Pulmonary artery endothelial cell (primary cell): ENCODE measurements around the gene KATNB1. TPM values are rescaled to one million over a fixed set of nuclear protein-coding genes. Genes with fewer than 3 reads are reported as not detected.
"Not testable (repeated sequence)": the region's sequence is repeated elsewhere in the genome, so short reads cannot be mapped to it uniquely, and the experiment has no call there.

Experiments
- DNase-seq: peaks from one replicate; pipeline ENCODE4 v3.0.0-alpha.2; 2011; ENCODE audit warnings: low read depth, low spot score
- total RNA-seq: library from RNA; depleted of rRNA; stranded (reverse); fragments of >200 nt; gene quantifications from 2 replicates; pipeline ENCODE4 v1.2.3, GENCODE V29; 2014

Gene KATNB1
- total RNA-seq, 1 donor from 2014 or later: 25.4 TPM

DNA sequence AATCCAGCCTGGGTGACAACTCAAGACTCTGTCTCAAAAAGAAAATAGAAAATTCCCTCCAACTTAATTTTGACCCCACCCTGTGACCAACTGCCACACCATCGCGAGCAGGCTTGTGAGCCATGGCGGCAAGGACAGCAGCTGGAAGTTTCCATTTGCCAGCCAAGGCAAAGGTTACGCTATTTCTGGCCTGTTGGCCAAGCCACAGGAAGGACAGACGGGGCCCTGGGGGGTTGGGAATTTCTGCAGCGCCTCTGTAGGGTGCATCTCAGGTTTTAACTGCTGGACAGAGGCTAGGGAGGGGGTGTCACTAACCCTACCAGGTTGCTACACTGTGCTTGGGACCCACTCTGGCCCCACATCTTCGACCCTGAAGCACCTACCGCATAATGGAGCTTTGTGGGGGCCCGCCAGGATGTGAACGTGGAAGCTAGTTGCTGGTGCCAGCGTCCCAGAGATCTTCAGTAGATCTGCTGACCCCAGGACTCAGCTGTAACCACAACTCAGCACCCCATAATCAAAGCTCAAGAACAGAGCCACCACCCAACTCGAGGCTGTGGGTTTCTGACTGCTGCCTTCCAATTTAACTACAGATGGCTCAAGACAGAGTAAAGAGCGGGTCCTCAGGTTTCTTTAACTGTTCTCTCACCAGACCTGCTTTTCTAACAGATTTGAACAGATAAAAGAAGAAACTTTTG lies 55.8 kb downstream of the KATNB1 start:
- DNase-seq: no peak

- no peak for DNase-seq
Measured at GRCh38 chr16:57791893-57792461, 56.4 kb downstream of the KATNB1 start.

- no peak for DNase-seq
Measured at GRCh38 chr16:57794849-57795430, 59.4 kb downstream of the KATNB1 start.

GRCh38 chr16:57795431-57795878 lies 59.9 kb downstream of the KATNB1 start:
- no peak for DNase-seq

DNA sequence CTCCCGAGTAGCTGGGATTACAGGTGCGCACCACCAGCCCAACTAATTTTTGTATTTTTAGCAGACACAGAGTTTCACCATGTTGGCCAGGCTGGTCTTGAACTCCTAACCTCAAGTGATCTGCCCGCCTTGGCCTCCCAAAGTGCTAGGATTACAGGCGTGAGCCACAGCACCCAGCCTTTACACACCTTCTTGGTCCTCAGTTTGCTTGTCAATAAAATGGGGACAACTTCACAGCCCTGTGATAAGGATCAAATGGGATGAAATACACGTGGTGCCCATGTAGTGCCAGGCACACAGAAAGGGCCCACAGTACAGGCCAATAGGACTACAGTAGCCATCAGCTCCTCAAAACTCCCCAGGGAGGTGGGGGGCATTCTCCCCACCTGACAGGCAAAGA lies 60.4 kb downstream of the KATNB1 start:
- not testable (repeated sequence) for DNase-seq

- no peak for DNase-seq
Measured at GRCh38 chr16:57797216-57797525, 61.6 kb downstream of the KATNB1 start.

DNA sequence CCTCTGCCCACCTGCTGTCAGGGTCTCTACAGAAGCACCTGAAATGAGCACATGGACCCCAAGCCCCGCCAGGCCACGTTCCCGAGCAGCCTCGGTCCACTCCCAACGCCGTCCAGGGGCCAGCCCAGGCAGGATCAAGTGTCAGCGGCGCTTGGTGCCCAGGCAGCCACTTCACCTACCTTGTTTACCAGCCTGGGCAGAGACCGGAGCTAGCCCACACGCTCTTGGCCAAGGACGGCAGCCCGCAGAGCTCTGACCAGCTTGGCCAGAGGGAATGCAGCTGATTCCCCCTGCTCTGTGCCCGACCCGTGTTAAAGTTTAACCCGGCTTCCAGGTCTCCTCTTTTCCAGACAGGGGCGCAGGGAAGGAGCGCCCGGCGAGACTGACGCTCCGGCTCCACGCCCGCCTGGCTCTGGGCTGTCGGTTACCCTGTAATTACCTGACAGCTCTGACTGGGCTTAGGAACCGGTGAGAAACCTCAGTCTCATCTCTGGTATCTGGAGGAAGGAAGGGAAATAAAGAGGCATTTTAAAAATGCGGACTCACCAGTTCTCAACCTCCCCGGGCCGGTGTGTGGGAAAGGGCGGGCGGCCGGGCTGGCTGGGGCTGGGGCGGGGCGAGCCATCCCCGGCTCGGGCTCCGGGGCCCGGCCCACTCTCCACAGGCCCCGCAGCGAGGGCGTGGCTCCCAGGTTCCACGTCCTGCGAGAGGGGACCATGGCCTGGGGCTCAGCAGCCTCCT lies 62.1 kb downstream of the KATNB1 start:
- DNase-seq: no peak

- DNase-seq: no peak
Measured at GRCh38 chr16:57798267-57798810, 62.8 kb downstream of the KATNB1 start.

DNA sequence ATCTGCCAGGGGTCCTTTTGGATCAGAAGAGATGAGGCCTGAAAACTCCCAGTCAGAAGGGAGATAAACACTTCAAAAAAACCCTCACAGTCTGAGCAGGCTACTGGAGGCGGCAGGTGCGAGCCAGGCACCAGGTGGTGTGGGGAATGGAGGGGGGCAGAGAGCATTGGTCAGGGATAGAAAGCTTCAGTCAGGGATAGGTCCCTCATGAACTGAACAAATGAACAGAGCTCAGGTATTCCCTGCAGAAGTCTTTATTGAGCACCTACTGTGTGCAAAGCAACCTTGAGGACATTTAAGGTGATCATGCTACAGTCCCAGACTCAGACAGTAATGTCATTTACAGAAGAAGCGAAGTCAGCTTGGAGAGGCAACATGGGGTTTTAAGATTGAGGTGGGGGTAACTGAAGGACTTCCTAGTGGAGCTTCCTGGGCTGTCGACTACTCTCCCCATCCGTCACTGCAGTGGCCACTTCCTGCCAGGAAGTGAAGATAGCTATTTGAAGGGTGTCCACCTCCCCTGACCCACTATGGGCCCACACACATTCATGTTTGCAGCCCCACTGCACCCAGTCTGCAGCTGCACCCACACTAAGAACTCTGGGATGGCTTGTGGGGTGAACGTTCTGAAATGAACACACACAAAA lies 63.5 kb downstream of the KATNB1 start:
- no peak for DNase-seq

DNA sequence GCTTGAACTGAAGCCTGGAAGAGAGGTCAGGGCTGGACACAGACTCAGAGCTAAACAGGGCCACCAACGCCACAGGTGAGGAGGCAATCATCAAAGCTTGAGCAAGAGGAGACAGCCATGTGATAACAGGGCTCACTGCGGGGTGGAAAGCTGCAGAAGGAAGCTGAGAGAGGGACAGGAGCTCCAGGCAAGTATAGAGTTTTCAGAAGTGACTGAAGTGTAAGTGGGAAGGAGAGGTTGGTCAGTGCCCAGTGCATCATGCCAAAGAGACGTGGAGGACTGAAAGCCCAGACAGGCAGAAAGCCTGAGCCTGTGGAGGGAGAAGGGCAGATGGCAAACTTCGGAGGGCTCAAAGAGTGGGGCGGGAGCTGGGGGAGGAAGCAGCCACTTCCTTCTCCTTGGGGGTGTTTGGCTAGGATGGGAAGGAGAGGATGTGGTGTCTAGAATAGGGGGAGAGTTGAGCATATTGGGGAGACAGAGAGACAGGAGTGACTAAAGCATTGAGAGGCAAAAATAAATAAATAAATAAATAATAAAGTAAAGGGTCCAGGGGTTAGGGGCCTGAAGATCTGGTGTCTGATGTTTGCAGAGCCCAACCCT lies 64.1 kb downstream of the KATNB1 start:
- DNase-seq: no peak

GRCh38 chr16:57800200-57801097 lies 64.9 kb downstream of the KATNB1 start:
- DNase-seq: no peak

DNA sequence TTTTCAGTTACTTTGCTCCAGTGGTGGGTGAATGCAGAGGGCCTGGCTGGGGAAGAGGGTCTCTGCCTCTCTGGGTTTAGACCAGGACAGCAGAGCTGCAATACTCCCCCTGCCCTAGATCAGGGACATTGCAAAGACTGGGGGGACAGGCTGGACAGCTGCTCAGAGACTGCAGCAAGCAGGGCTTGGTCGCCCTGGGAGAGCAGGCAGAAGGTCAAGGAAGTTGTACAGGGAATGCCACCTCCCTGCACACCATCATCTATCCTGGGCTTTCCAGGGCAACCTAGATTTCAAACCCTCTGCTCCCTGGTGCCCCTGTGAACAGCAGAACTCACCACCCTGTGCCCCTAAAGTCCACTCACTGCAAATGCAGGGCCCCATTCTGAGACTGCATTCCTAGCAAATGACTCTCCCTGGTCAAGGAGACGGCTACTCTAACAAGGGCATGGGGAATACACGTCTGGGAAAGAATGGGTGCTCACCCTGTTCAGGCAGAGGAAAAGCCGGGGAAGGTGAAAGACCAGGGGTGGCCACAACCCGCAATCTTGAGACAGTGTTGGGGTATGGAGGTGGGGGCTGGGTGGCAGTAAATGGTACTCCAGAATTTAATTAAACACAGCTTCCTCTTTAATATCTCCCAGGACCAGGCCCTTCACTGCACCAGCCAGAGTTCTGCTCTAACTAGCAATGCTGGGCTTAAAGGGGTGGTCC lies 65.7 kb downstream of the KATNB1 start:
- no peak for DNase-seq

DNA sequence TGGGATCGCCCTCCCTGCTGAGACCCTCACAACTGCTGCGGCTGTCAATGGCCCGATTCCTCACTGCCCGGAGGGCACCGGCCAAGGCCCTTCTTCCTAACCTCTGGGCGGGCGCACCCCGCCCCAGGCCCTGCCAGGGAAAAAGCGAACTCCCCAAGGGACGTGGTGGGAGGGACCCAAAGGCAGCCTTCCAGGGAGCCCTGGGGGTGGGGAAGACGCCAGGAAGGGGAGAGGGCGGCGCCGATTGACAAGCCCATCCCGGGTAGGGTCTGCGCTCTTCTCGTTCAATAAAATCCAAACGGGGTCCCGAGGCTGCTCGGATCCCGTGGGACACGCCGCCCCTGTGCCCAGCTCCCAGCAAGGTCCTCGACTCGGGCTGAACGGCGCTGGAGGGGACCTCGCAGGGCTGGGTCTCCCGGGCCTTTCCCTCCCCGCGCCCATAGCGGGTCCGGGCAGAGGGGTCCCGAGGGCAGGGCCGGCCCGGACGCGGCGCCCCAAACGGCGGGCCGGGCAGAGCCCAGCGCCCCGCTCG lies 66.3 kb downstream of the KATNB1 start:
- DNase-seq: no peak

GRCh38 chr16:57802341-57803133 lies 67.0 kb downstream of the KATNB1 start, which contains the start of gene KIFC3:
Gene KIFC3, minus strand, starts transcription at chr16:57802491. Its CDS starts 4,248 bp downstream, at chr16:57798243.
- peak; percentile 50 for DNase-seq

GRCh38 chr16:57803134-57803990 lies 67.8 kb downstream of the KATNB1 start:
- no peak for DNase-seq

GRCh38 chr16:57804111-57804837 lies 68.7 kb downstream of the KATNB1 start:
- DNase-seq: no peak

DNA sequence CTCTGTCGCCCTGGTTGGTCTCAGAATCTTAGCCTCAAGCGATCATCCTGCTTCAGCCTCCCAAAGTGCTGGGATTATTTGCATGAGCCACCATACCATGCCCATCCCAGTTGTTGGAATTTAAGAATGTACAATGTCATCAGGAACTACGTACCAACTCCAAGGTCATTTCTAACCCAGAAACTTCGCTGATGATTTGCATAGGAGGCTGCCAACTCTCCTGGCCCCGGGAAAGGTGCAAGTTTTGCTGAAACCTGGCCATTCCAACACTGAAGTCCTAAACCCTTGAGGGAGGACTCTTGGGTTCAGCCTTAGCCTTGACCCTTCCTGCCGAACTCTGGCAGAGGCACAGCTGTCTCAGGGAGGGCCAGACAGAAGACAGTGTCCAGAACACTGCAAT lies 69.6 kb downstream of the KATNB1 start:
- no peak for DNase-seq
